HG03095 (cell line): Measurements from ENCODE around the gene CCAR1.
"Not testable (repeated sequence)": the region's sequence is repeated elsewhere in the genome, so short reads cannot be mapped to it uniquely, and the experiment has no call there.

Experiments
- ATAC-seq: cut with Tn5 transposase; IDR thresholded peaks from one replicate; pipeline ENCODE4 v1.9.1; 2021; ENCODE audit warnings: moderate library complexity; ENCODE audit not compliant: unreplicated experiment

Gene CCAR1

GRCh38 chr10:68720793-68721672 is at the start of gene CCAR1:
TSS of gene CCAR1 (plus strand) at chr10:68721239. CDS start at chr10:68722505, 1,266 bp downstream.
- ATAC-seq, result peak; percentile 98

DNA sequence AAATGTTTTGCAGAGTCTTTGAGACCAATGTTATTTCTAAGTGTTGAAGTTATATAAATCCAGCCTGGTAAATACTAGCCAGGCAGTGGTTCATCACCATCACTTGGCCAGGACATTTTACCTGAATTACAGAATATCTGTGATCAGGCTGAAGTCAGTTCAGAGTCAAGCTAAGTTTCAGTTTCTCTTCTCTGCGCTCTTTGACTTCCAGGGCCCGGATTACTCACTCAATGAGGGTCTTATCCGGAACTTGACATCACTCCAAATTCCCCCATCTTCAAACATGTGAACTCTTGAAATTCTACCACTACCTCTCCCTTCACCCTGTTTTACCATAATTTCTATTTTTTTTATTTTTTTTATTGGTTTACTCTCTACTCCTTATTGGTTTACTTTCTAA is 36.6 kb upstream of the CCAR1 start:
- no peak for ATAC-seq

GRCh38 chr10:68696018-68696417 is 25.0 kb upstream of the CCAR1 start:
- no peak for ATAC-seq

DNA sequence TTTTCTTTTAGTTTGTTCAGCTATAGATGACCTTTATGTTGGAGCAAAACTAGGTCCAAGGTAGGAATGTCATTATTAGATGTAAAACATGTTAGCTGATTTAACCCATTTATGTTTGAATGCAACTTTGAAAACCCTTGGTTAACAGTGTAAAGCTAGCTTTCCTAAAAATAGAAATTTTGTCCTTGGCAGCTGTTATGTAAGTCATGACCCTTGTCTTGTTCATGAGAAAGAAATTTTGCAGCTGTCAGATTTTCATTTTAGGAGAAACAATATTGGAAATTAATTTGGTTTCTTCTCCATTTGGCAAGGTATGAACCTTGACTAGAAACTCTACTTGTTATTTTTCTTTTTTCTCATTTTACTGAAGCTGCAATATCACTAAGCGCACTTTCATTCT is 23.9 kb upstream of the CCAR1 start:
- no peak for ATAC-seq

DNA sequence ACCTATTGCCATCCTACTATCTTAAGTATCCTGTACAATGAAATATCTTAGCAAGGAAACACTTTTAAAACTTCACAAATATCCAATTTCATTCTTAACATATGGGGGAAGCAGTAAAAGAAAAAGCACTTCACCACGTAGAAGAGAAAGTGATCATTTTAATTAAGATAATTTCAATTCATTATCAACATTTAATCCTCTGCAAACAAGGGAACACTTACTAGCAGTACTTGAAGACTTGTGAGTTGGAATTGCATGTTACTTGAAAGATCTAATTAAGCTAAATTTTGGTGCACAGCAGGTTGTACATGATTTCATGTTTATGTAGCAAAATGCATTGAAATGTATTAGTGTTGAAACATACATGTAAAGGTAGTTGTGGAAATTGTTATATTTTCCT is 20.8 kb upstream of the CCAR1 start:
- no peak for ATAC-seq

GRCh38 chr10:68705548-68705947 is 15.5 kb upstream of the CCAR1 start:
- no peak for ATAC-seq

DNA sequence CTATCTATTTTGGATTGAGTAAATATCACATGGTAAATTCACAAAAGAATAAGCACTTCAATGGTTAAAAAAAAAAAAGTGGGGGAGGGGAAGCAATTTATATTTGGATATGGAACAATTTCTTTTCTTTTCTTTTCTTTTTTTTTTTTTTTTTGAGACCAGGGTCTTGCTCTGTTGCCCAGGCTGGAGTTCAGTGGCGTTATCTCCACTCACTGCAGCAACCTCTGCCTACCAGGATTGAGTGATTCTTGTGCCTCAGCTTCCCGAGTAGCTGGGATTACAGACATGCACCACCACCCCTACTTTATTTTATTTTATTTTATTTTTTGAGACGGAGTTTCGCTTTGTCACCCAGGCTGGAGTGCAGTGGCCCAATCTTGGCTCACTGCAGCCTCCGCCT is 12.1 kb upstream of the CCAR1 start:
- ATAC-seq, result not testable (repeated sequence)

- not testable (repeated sequence) for ATAC-seq
Measured at GRCh38 chr10:68713065-68713464, 8.0 kb upstream of the CCAR1 start.

DNA sequence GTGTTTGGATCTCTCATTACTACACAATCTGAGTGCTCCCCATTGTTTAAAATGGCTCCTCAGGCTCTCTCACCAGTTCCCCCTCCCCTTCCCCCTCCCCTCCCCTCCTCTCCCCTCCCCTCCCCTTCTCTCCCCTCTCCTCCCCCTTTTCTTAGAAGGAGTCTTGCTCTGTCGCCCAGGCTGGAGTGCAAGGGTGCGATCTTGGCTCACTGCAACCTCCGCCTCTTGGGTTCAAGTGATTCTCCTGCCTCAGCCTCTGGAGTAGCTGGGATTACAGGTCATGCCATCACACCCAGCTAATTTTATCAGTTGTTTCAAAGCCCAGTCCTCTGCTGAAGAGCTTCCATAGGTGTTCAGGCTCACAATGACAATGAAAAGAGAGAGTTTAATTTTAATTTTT is 3.6 kb upstream of the CCAR1 start:
- ATAC-seq, result no peak

DNA sequence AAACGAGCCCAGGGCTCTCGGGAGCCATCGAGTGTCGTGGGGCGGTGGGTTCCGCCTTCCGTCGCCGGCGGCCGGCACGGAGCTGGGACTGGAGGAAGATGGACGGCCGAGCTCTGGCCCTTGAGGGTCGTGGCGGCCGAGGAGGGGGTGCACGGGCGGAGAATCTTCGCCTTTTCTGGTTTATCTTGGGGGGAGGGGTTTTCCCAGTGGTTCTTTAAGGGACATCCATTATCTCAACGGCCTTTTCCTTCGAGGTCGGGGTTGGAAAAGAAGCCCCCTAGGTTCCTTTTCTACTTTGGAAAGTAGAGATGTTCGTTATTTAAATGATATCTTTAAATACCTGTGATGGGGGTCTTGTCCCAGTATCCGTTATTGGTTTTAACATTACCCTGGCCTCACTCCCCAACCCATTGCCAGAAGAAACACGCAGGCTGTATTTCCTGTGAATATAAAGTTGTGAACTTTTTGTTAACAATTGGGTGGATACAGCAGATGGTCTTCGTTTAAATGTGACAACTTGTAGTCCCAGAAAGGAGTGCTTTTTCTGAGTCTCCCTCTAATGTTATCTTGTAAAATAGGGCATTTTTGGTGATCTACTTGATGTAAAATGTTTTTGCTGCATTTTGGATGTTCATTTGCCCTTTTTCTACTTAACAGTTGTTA is 765 bp downstream of the CCAR1 start:
- peak; percentile 19 for ATAC-seq

GRCh38 chr10:68725016-68725415 is 4.0 kb downstream of the CCAR1 start:
- ATAC-seq, result no peak

DNA sequence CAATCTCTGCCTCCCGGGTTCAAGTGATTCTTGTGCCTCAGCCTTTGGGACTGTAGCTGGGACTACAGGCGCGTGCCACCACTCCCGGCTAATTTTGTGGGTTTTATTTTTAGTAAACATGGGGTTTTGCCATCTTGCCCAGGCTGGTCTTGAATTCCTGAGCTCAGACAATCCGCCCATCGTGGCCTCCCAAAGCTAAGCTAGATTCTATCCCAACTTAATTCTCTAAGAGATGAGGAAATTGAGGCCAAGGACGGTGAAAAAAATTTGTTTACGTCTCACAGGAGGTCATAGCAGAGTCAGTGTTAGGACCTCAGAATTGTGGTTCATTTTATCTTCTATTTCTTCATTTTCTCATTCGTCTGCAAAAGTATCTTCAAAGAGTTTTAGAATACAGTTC is 6.1 kb downstream of the CCAR1 start:
- no peak for ATAC-seq

DNA sequence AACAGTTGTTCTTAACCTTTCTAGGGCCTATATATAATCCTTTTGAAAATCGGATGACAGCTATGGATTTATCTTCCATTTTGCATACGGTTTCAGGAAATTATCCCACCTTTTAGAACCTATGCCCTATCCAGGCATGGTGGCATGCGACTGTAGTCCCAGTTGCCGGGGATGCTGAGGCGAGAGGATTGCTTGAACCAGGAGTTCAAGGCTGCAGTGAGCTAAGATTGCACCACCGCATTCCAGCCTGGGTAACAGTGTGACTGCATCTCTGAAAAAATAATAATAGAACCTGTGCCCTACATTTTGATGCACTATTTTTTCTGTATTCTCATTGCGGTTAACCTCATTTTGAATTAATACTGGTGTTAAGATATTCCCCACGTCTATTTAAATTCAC is 11.6 kb downstream of the CCAR1 start:
- no peak for ATAC-seq

GRCh38 chr10:68734349-68734748 is 13.3 kb downstream of the CCAR1 start:
- no peak for ATAC-seq

DNA sequence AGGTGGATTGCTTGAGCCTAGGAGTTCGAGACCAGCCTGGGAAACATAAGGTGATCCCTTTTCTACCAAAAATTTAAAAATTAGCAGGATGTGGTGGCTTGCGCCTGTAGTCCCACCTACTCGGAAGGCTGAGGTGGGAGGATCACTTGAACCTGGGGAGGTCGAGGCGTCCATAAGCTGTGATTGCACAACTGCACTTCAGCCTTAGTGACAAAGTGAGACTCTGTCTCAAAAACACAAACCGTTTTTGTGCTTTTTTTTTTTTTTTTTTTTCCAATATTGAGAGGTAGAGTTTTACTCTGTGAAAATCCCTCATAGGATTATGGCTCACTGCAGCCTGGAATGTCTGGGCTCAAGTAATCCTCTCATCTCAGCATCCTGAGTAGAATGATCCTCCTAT is 14.1 kb downstream of the CCAR1 start:
- no peak for ATAC-seq

DNA sequence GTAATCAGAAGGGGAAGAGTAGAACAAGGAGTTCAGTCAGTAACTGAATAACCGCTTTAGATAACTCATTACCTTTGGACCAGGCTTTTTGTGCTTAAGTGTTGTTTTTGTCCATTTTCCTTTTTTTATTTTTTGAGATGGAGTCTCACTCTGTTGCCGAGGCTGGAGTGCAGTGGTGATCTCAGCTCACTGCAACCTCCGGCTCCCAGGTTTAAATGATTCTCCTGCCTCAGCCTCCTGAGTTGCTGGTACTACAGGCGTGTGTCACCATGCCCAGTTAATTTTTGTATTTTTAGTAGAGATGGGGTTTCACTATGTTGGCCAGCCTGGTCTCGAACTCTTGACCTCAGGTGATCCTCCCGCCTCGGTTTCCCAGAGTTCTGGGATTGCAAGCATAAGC is 14.7 kb downstream of the CCAR1 start:
- ATAC-seq, result not testable (repeated sequence)

DNA sequence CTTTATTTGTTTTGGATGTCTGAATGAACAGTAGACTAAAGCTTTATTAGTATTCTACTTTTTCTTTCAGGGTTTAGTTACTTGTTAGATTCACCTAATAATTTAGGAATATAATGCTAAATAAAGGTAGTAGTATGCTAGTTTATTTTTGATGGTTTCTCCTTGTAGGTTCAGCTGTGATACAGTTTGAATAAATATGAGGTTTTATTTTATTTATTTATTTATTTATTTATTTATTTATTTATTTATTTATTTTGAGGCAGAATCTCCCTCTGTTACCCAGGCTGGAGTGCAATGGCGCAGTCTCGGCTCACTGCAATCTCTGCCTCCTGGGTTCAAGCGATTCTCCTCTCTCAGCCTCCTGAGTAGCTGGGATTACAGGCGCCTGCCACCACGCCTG is 19.6 kb downstream of the CCAR1 start:
- ATAC-seq, result not testable (repeated sequence)

GRCh38 chr10:68742397-68742796 is 21.4 kb downstream of the CCAR1 start:
- ATAC-seq, result no peak

DNA sequence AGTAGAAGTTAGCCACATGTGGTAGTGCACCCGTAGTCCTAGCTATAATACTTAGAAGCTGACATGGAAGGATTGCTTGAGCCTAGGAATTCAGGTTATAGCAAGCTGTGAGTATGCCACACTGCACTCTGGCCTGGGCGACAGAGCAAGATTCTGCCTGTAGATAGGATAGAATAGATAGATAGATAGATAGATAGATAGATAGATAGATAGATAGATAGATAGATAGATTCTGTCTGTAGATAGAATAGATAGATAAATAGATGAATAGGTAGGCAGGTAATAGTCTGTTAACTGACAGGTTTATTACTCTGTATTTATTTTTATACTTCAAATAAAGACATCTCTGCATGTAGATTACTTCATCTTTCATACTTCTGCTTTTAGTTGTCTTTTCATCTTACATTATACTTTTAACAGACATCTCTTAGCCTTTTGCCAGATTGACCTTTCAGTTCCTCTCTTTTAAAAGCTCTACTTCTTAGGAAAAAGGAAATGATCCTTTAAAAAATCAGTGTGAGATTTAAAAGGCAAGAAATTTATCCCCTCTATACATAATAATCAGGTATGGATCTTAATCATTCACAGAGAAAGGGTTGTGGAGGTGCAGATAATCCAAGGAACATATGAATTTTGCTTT is 31.8 kb downstream of the CCAR1 start:
- ATAC-seq, result no peak

DNA sequence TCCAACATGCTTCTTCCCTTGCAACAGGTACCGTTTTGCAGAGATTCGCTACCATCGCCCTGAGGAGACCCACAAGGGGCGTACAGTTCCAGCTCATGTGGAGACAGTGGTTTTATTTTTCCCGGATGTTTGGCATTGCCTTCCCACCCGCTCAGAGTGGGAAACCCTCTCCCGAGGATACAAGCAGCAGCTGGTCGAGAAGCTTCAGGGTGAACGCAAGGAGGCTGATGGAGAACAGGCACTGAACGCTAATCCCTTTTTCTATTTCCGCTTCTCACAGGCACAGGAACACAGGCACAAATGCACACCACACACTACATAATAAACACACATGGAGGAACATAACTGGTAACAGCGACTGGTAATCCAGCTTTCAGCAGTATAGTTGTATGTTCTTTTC is 35.2 kb downstream of the CCAR1 start:
- no peak for ATAC-seq

- ATAC-seq, result no peak
Measured at GRCh38 chr10:68756766-68757165, 35.7 kb downstream of the CCAR1 start.
